Pons (tissue), 1 donor: Measurements from ENCODE around the gene OAS3.
"Not testable (repeated sequence)": the region's sequence is repeated elsewhere in the genome, so short reads cannot be mapped to it uniquely, and the experiment has no call there.

Source experiments
- DNase-seq: peaks from one replicate; pipeline ENCODE4 v3.0.0-alpha.2; 2016; ENCODE audit warnings: low spot score

Gene OAS3

GRCh38 chr12:112985642-112986290 lies 47.5 kb downstream of the OAS3 start:
- no peak for DNase-seq

GRCh38 chr12:112986291-112986800 lies 48.1 kb downstream of the OAS3 start:
- DNase-seq, result no peak

DNA sequence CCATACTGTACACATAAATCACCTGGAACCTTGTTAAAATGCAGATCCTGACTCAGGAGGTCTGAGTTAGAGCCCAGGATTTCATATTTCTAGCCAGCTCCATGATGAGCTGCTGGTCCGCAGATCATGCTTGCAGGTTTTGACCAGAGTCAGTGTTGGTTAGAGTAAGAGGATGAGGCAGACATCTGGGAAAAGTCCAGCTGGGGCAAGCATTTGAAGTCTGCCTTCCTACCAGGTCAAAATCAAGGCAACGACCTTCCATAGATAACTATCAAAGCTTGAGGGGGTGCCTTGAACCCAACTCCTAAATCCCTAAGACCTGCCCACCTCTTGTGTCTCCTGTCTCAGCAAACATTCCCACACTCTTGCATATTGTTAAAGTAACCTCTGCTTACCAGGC lies 49.3 kb downstream of the OAS3 start:
- DNase-seq, result no peak

GRCh38 chr12:112988224-112988623 lies 50.0 kb downstream of the OAS3 start:
- no peak for DNase-seq

DNA sequence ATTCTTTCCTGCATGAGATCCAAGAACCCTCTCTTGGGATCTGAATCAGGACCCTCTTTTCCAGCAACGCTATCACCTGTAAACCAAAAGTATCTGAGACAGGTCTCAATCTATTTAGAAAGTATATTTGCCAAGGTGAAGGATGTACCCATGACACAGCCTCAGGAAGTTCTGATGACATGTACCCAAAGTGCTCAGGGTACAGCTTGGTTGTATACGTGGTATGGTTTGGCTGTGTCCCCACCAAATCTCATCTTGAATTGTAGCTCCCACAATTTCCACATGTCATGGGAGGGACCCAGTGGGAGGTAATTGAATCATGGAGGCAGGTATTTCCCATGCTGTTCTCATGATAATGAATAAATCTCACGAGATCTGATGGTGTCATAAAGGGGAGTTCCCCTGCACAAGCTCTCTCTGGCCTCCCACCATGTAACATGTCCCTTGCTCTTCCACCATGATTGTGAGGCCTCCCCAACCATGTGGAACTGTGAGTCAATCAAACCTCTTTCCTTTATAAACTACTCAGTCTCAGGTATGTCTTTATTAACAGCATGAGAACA lies 50.6 kb downstream of the OAS3 start:
- not testable (repeated sequence) for DNase-seq

- DNase-seq, result no peak
Measured at GRCh38 chr12:112989806-112990205, 51.5 kb downstream of the OAS3 start.

DNA sequence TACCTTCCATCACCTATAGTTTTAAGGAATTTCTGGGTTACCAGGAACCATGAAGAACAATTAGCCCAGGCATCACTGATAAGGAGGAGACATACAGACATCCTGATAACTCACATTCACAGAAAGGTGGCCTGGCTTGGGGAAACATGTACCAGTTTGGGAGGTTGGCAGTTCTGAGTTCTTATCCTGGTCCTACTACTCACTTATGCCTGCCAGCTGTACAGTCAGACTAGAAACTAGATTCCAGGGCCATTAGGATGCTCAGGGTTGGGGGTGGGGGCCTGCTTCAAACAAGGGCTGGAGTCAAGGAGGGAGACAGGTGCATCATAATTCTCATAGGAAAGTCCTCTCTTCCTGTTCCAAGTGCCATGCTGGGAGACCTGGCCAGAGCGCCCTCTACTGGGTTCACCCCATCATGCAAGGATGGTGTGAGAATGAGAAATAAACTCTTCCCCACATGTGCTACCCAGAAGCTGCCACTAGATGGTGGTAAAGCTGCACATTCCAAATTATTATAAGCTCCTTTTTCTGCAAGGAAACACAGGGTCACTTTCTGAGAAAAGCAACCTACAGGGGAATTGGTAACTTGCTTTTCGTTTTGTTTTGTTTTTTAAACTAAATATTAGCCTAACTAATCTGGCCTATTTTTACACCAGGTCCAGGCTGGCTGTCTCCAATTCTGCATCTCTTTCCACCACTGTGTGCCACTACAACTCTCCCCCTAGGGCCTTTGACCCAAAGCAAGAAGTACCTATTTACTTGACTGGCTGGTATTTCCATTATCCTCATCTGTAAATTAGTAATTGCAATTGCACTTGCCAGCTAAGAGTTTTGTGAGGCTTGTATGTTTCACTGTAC lies 54.5 kb downstream of the OAS3 start:
- DNase-seq, result peak; percentile 70

DNA sequence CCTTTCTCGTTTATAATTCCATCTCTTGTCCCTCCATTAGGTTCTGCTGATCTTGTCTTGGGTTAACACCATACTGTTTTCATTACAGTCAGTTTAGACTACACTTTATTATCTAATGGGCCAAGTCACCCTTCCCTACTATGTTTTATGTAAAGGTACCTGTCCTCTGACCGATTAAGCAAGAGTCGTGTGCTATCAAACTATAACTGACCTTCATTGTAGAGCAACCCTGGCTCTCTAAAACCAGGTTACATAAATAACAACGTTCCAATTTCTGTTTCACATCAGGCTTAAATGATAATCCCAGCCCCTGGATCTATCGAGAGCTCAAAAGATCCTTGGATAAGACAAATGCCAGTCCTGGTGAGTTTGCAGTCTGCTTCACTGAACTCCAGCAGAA lies 56.7 kb downstream of the OAS3 start:
- DNase-seq, result no peak

GRCh38 chr12:112996501-112996900 lies 58.2 kb downstream of the OAS3 start:
- DNase-seq, result no peak

- DNase-seq, result no peak
Measured at GRCh38 chr12:112997506-112997905, 59.2 kb downstream of the OAS3 start.

- no peak for DNase-seq
Measured at GRCh38 chr12:112998987-112999767, 60.9 kb downstream of the OAS3 start.

DNA sequence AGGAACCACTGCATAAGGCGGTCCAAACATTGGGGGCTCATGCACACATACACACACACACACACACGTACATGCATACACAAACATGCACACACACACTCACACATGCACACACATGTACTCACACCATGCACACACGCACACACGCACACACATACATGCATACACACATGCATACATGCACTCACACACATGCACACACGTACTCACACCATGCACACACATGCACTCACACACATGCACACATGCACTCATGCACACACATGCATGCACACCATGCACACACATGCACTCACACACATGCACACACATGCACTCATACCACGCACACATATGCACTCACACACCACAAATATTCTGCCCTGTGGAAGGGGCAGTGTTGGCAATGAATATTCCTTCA lies 62.2 kb downstream of the OAS3 start:
- DNase-seq, result no peak

- no peak for DNase-seq
Measured at GRCh38 chr12:113002155-113002554, 63.9 kb downstream of the OAS3 start.

DNA sequence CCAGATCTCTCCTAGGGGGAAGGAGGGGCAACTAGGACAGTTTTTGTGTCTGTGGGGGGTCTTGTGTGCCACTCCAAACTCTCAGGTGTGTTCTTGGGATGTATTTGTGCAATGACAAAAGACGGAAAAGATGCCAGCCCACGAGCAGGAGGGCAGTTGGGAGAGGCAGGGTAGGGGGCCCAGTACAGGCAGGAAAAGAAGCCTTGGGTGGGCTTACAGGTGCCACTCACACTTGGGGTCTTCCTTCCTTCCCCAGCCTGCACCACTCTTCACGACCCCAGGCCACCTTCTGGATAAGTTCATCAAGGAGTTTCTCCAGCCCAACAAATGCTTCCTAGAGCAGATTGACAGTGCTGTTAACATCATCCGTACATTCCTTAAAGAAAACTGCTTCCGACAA lies 64.4 kb downstream of the OAS3 start:
- no peak for DNase-seq

DNA sequence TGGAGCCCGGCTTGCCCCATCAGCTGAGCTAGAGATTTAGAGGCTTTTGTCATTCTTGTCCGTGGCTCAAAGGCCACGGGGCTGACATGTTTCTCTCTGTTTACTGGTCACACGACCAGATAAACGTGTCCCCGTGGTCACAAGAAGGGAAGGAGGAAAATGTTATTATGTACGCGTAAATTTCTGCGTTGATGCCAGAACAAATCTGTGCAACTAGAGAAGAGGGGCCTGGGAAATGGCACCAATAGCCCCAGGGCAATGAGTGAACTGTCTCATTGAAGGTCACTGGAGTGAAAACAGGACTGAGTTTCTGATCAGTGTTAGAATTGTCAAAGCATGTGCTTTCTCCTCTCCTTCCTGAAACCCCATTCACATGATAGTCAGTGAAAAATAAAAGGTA lies 65.4 kb downstream of the OAS3 start:
- DNase-seq, result no peak

GRCh38 chr12:113005762-113006161 lies 67.5 kb downstream of the OAS3 start:
- no peak for DNase-seq

GRCh38 chr12:113006206-113006605 lies 67.9 kb downstream of the OAS3 start:
- no peak for DNase-seq

DNA sequence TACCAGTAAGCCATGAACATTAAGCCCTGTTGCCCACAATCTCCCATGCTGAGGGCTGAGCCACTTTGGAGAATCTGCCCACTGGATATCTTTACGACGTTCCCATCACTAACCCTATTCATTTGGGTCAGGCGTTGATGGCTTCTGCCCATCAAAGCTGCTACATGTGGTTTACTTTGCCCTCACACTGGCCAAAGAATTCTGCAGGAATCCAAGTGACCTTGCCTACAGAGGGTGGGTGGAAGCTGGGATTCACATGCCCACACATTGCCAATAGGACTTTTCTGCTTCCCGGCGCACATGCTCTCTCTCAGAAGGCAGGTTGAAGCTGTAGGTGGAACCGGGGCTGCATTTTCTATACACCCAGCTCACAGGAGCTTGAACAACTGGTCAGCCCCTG lies 68.4 kb downstream of the OAS3 start:
- no peak for DNase-seq

DNA sequence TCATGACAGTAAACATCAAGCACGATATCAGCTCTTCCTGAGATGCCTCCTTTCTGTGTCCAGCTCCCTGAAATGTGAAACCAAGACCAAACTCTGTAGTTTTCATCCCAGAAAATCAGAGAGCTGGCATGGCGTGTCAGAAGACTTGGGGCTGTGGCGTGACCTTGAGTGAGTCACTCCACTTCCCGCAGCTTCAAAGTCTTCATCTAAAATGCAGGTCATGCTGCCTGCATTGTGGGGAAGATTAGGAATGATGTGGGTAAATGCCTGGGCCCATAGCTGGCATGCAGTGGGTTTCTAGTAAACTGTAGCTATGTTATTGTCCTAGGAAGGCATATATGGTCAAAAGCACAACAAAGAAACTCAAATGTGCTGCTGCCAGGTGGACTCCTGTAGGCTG lies 68.9 kb downstream of the OAS3 start:
- no peak for DNase-seq

DNA sequence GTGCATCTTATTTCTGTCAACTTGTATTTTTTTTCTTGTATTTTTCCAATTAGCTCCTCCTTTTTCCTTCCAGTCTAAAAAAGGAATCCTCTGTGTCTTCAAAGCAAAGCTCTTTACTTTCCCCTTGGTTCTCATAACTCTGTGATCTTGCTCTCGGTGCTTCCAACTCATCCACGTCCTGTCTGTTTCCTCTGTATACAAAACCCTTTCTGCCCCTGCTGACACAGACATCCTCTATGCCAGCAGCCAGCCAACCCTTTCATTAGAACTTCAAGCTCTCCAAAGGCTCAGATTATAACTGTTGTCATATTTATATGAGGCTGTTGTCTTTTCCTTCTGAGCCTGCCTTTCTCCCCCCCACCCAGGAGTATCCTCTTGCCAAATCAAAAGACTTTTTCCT lies 72.4 kb downstream of the OAS3 start:
- DNase-seq, result no peak

DNA sequence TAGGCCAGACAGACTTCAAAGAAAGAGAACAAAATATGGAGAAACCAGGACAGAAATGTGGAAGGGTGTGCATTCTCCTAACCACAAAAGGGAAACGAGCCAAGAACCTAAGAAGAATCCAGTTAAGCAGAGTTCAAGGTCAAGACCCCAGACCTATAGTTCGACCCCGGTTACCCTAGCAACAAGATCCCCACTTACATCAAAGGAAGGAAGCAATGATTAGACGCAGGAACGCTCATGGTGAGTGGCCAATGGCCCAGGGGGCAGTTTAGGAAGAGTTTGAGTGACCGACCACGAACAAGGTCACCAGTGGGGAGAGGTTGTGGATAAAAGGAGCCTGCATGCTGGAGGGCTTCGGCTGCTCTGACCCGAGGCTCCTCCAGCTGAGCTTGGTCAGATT lies 76.3 kb downstream of the OAS3 start:
- DNase-seq, result no peak

DNA sequence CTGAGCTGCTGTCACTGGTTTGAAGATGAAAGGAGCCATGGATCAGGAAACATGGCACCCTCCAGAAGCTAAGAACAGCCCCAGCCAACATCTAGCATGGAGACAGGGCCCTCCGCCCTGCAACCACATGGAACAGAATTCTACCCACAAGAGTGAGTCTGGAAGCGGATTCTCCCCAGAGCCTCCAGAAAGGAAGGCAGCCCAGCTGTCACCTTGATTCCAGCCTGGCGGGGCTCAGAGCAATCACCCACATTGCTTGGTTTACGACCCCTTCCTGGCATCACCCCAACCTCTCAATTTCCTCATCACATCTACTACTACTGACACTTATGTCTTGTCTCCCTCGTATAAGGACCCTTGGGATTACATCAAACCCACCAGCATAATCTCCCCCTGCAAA lies 78.5 kb downstream of the OAS3 start:
- no peak for DNase-seq
